HCT116 (cell line): ENCODE measurements around the gene ADGRG1. TPM values are rescaled to one million over a fixed set of nuclear protein-coding genes. Genes with fewer than 3 reads are reported as not detected.

Experiments used
- ATAC-seq: fragments of 200-7000 bp; cut with Tn5 transposase; 2 replicates; pipeline ENCODE4 v1.9.1; 2020; ENCODE audit warnings: mild to moderate bottlenecking, moderate library complexity
- BruUV-seq: library from RNA; stranded (reverse); fragments of 400-500 nt; replicated peaks from 2 replicates; lab custom pipeline; 2021; lab: Mats Ljungman, UMichigan
- CTCF ChIA-PET: fragments of 300-600 bp; sonication (Branson Sonifier 250); formaldehyde crosslinking; loops from one replicate; lab custom pipeline; 2021; ENCODE audit warnings: antibody characterized with exemption; lab: Charles Lee
- POLR2A ChIA-PET: fragments of 300-600, 350-600 bp; sonication (Branson Sonifier 250); formaldehyde crosslinking; loops from one replicate; lab custom pipeline; 2021; ENCODE audit warnings: antibody characterized with exemption; lab: Charles Lee
- RAD21 ChIA-PET, 2 experiments: fragments of 300-600 bp; sonication (Branson Sonifier 250); formaldehyde crosslinking; loops; one replicate each; lab custom pipeline; 2023; ENCODE audit warnings: low total read pairs in 2 of 2; ENCODE audit not compliant: uncharacterized antibody in 2 of 2, unreplicated experiment in 2 of 2, low non-redundant PET in 1 of 2; lab: Charles Lee
- DNase-seq: peaks from one replicate; pipeline ENCODE4 v3.0.0-alpha.2; 2010; ENCODE audit warnings: low read depth, low spot score
- H2AFZ ChIP-seq: fragments of 200-600 bp; shearing (Covaris generic), sonication (generic); 2 replicates; pipeline ENCODE4 v1.6.1; 2017; ENCODE audit warnings: low read depth, mixed run types, mixed read lengths, antibody characterized with exemption, low read length; ENCODE audit not compliant: poor library complexity, severe bottlenecking
- H3K27ac ChIP-seq: 2 replicates; pipeline ENCODE4 v1.5.1; 2012; ENCODE audit warnings: low read depth, low read length
- H3K27me3 ChIP-seq: fragments of 200-600 bp; sonication (generic); 2 replicates; pipeline ENCODE4 v1.6.1; 2016; ENCODE audit warnings: mixed run types, low read length, mixed read lengths; ENCODE audit not compliant: insufficient read depth
- H3K36me3 ChIP-seq, 2 experiments: fragments of 200-500 bp in 1 of 2; fragments of 200-600 bp in 1 of 2; sonication (Bioruptor generic) in 1 of 2; sonication (generic) in 1 of 2; 2 replicates each; pipeline versions ENCODE4 v1.5.1 to v1.6.1; 2014 to 2016; ENCODE audit warnings: low read length in 2 of 2, inconsistent platforms in 1 of 2, mixed read lengths in 1 of 2, mixed run types in 1 of 2; ENCODE audit not compliant: insufficient read depth in 2 of 2, control insufficient read depth in 1 of 2
- H3K4me1 ChIP-seq, 2 experiments: fragments of 200-600 bp in 1 of 2; sonication (generic) in 1 of 2; 2 replicates each; pipeline versions ENCODE4 v1.5.1 to v1.6.1; 2012 to 2017; ENCODE audit warnings: low read length in 2 of 2, inconsistent platforms in 1 of 2, mild to moderate bottlenecking in 1 of 2, mixed read lengths in 1 of 2, mixed run types in 1 of 2, moderate library complexity in 1 of 2; ENCODE audit not compliant: insufficient read depth in 2 of 2, control insufficient read depth in 1 of 2
- H3K4me2 ChIP-seq: fragments of 200-600 bp; sonication (generic); 2 replicates; pipeline ENCODE4 v1.6.1; 2017; ENCODE audit warnings: mixed run types, low read length, mixed read lengths
- H3K4me3 ChIP-seq, 2 experiments: fragments of 200-600 bp in 1 of 2; sonication (generic) in 1 of 2; replicated peaks in 1 of 2; 2 replicates each; pipeline ENCODE4 v1.5.1; 2011 to 2016; ENCODE audit warnings: low read length in 2 of 2, control low read depth in 1 of 2, low read depth in 1 of 2, mild to moderate bottlenecking in 1 of 2, mixed read lengths in 1 of 2, mixed run types in 1 of 2
- H3K79me2 ChIP-seq: fragments of 200-600 bp; sonication (generic); 2 replicates; pipeline ENCODE4 v1.6.1; 2017; ENCODE audit warnings: mild to moderate bottlenecking, mixed run types, low read length, moderate library complexity, mixed read lengths; ENCODE audit not compliant: insufficient read depth
- H3K9ac ChIP-seq: fragments of 200-600 bp; sonication (generic); 2 replicates; pipeline ENCODE4 v1.6.1; 2016; ENCODE audit warnings: low read length, mixed read lengths
- H3K9me2 ChIP-seq: fragments of 200-600 bp; sonication (generic), shearing (Covaris generic); 2 replicates; pipeline ENCODE4 v1.6.1; 2017; ENCODE audit warnings: mixed run types, mild to moderate bottlenecking, moderate library complexity; ENCODE audit not compliant: insufficient read depth
- H3K9me3 ChIP-seq, 2 experiments: fragments of 200-500 bp in 1 of 2; fragments of 200-600 bp in 1 of 2; sonication (Bioruptor generic) in 1 of 2; sonication (generic) in 1 of 2; 2 replicates each; pipeline ENCODE4 v1.6.1; 2014 to 2017; ENCODE audit warnings: low read length in 2 of 2, mixed read lengths in 2 of 2, inconsistent platforms in 1 of 2, low read depth in 1 of 2, mild to moderate bottlenecking in 1 of 2, mixed run types in 1 of 2, moderate library complexity in 1 of 2; ENCODE audit not compliant: control insufficient read depth in 1 of 2, insufficient read depth in 1 of 2
- H4K20me1 ChIP-seq: fragments of 200-600 bp; sonication (generic), shearing (Covaris generic); 2 replicates; pipeline ENCODE4 v1.6.1; 2017; ENCODE audit warnings: mixed run types, mild to moderate bottlenecking, moderate library complexity; ENCODE audit not compliant: insufficient read depth
- ATF3 ChIP-seq: IDR thresholded peaks from 2 replicates; pipeline ENCODE4 v1.6.1; 2012
- CBX3 ChIP-seq: IDR thresholded peaks from 2 replicates; pipeline ENCODE4 v1.6.1; 2012; ENCODE audit warnings: low read depth
- CEBPB ChIP-seq: IDR thresholded peaks from 2 replicates; pipeline ENCODE4 v1.6.1; 2012; ENCODE audit warnings: low read depth
- EGR1 ChIP-seq: IDR thresholded peaks from 2 replicates; pipeline ENCODE4 v1.6.1; 2012; ENCODE audit warnings: low read depth
- FOSL1 ChIP-seq: IDR thresholded peaks from 2 replicates; pipeline ENCODE4 v1.6.1; 2012; ENCODE audit warnings: low read depth
- SRF ChIP-seq: IDR thresholded peaks from 2 replicates; pipeline ENCODE4 v1.6.1; 2012; ENCODE audit warnings: low read depth
- ZBTB33 ChIP-seq: IDR thresholded peaks from 2 replicates; pipeline ENCODE4 v1.6.1; 2011; ENCODE audit warnings: mild to moderate bottlenecking, low read length, moderate library complexity; ENCODE audit not compliant: insufficient replicate concordance; ENCODE audit errors: extremely low read depth
- ZNF274 ChIP-seq: fragments of 200-500 bp; sonication (Bioruptor generic); IDR thresholded peaks from 2 replicates; pipeline ENCODE4 v1.6.1; 2014; ENCODE audit warnings: mild to moderate bottlenecking, low read depth, low read length, inconsistent platforms
- intact Hi-C: fragments of 100-400 bp; cut with micrococcal nuclease; formaldehyde crosslinking; loops from 2 replicates; pipeline ENCODE4 v1.10.0; 2022
- total RNA-seq: library from RNA; stranded (reverse); gene quantifications from one replicate; pipeline ENCODE4 v1.2.1, GENCODE V29; 2021; ENCODE audit not compliant: unreplicated experiment

ADGRG1 gene
- total RNA-seq, 1 experiment from 2014 or later, result 36.4 TPM

GRCh38 chr16:57669476-57670162 lies 41.2 kb downstream of the ADGRG1 start:
- peaks cover 6% of the 10 kb centered on the region; the same call in 1 of the 2 replicates for H3K27me3 ChIP-seq
- CTCF ChIA-PET, result no interaction called here
- no peaks in the 10 kb centered on the region for H3K79me2 ChIP-seq
- no peak overlapping the region for H3K4me2 ChIP-seq
- no peaks in the 10 kb centered on the region for H3K9me2 ChIP-seq
- RAD21 ChIA-PET, result no interaction called here
- intact Hi-C loops, result no loop called here
- no peak for DNase-seq
- H4K20me1 ChIP-seq, result no peaks in the 10 kb centered on the region
- no peak overlapping the region for H2AFZ ChIP-seq
- no peak overlapping the region for H3K4me3 ChIP-seq
- H3K9ac ChIP-seq, result no peak overlapping the region
- ATAC-seq, result no peak
- H3K9me3 ChIP-seq, result no peaks in the 10 kb centered on the region
- H3K4me1 ChIP-seq, result peaks cover 10 to 24% of the 10 kb centered on the region in 2 experiments
- TF ChIP-seq FOSL1 (no peak), EGR1 (no peak), CEBPB (no peak), ZBTB33 (no peak), CBX3 (no peak), ZNF274 (no peak), ATF3 (no peak), SRF (no peak)
- H3K27ac ChIP-seq, result no peak overlapping the region
- H3K36me3 ChIP-seq, result no peaks in the 10 kb centered on the region
- no TSS peak for BruUV-seq
- POLR2A ChIA-PET, result no interaction called here
